EH (cell line): ENCODE data around the gene CSN1S1.

Experiments
- DNase-seq: peaks from one replicate; pipeline ENCODE4 v3.0.0-alpha.2; 2015; ENCODE audit warnings: low read depth

The CSN1S1 gene

DNA sequence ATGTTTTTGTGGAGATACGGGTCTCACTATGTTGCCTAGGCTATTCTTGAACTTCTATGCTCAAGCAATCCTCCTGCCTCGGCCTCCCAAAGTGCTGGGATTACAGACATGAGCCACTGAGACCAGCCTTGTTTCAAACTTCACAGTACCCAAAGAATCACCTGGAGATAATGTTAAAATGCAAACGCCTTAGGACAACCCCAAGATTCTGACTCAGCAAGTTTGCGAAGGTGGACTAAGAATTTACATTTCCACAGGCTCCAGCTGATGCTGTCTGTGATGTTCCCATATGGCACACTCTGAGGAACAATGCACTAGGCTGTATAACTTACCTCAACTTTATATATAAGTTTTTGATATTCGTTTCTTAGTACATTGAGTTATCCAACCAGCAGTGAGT, 63.9 kb downstream of the CSN1S1 start:
- DNase-seq: no peak

GRCh38 chr4:69995526-69996016, 64.7 kb downstream of the CSN1S1 start, which contains the start of gene STATH:
Gene STATH (plus strand): TSS chr4:69995966. CDS start chr4:69998438, 2,472 bp downstream.
- DNase-seq: no peak
